HT-29 (cell line): ENCODE results near the gene HIF1A. TPM values are rescaled to one million over a fixed set of nuclear protein-coding genes. Genes with fewer than 3 reads are reported as not detected.
"Not testable (repeated sequence)": the region's sequence is repeated elsewhere in the genome, so short reads cannot be mapped to it uniquely, and the experiment has no call there.

ENCODE experiments used
- DNase-seq: peaks from one replicate; pipeline ENCODE4 v3.0.0-alpha.2; 2015; ENCODE audit warnings: low spot score
- total RNA-seq: library from RNA; depleted of rRNA; stranded (reverse); fragments of >200 nt; shearing (Covaris generic); gene quantifications from 2 replicates; pipeline ENCODE4 v1.2.3, GENCODE V29; 2014; rRNA removed

HIF1A gene
- total RNA-seq: 36.5 and 40.6 TPM in 2 replicates

GRCh38 chr14:61694830-61695694, at the start of gene HIF1A:
TSS of gene HIF1A (plus strand) at chr14:61695513. CDS start at chr14:61695805, 292 bp downstream.
- peak; percentile 92 for DNase-seq

- no peak for DNase-seq
These were observed 48.8 kb upstream of the HIF1A start for GRCh38 chr14:61646366-61647116.

- DNase-seq: no peak
These were observed 47.6 kb upstream of the HIF1A start for GRCh38 chr14:61647704-61648103.

GRCh38 chr14:61648377-61648776, 46.9 kb upstream of the HIF1A start:
- DNase-seq: no peak

GRCh38 chr14:61649283-61649682, 46.0 kb upstream of the HIF1A start:
- DNase-seq: no peak

GRCh38 chr14:61651355-61651754, 44.0 kb upstream of the HIF1A start:
- DNase-seq: no peak

GRCh38 chr14:61652526-61653262, 42.6 kb upstream of the HIF1A start:
- DNase-seq: no peak

GRCh38 chr14:61653507-61653906, 41.8 kb upstream of the HIF1A start:
- no peak for DNase-seq

- no peak for DNase-seq
These were observed 41.3 kb upstream of the HIF1A start for GRCh38 chr14:61654026-61654425.

- no peak for DNase-seq
These were observed 39.5 kb upstream of the HIF1A start for GRCh38 chr14:61655777-61656176.

- no peak for DNase-seq
These were observed 39.0 kb upstream of the HIF1A start for GRCh38 chr14:61656341-61656740.

GRCh38 chr14:61658111-61658510, 37.2 kb upstream of the HIF1A start:
- DNase-seq: not testable (repeated sequence)

GRCh38 chr14:61659582-61659981, 35.7 kb upstream of the HIF1A start:
- DNase-seq: no peak

GRCh38 chr14:61661471-61662400, 33.6 kb upstream of the HIF1A start:
- DNase-seq: no peak

- DNase-seq: peak; percentile 22
These were observed 32.6 kb upstream of the HIF1A start for GRCh38 chr14:61662437-61663311.

GRCh38 chr14:61663312-61663979, 31.9 kb upstream of the HIF1A start:
- no peak for DNase-seq

- peak; percentile 30 for DNase-seq
These were observed 27.0 kb upstream of the HIF1A start for GRCh38 chr14:61668282-61668681.

GRCh38 chr14:61670576-61670975, 24.7 kb upstream of the HIF1A start:
- no peak for DNase-seq

- DNase-seq: no peak
These were observed 24.2 kb upstream of the HIF1A start for GRCh38 chr14:61671082-61671481.
